ENCODE results near the gene SPAM1.
"Not testable (repeated sequence)": the region's sequence is repeated elsewhere in the genome, so short reads cannot be mapped to it uniquely, and the experiment has no call there.

Gene SPAM1

GRCh38 chr7:123924941-123925340 is at the start of gene SPAM1:
Gene SPAM1, plus strand, starts transcription at chr7:123925241. Its CDS starts 28,330 bp downstream, at chr7:123953571.
- no peak for DNase-seq (ENCODE audit: low read depth in 2 of 2)

GRCh38 chr7:123876557-123877256 is 48.3 kb upstream of the SPAM1 start:
- no peak for DNase-seq (ENCODE audit: low read depth in 2 of 2)

- no peak for DNase-seq (ENCODE audit: low read depth in 2 of 2)
Observed at GRCh38 chr7:123879628-123880027, 45.4 kb upstream of the SPAM1 start.

GRCh38 chr7:123881300-123881699 is 43.7 kb upstream of the SPAM1 start:
- no peak for DNase-seq (ENCODE audit: low read depth in 2 of 2)

- no peak for DNase-seq (ENCODE audit: low read depth in 2 of 2)
Observed at GRCh38 chr7:123883154-123883553, 41.9 kb upstream of the SPAM1 start.

- DNase-seq (ENCODE audit: low read depth in 2 of 2), result no peak
Observed at GRCh38 chr7:123888192-123888591, 36.8 kb upstream of the SPAM1 start.

GRCh38 chr7:123894753-123895152 is 30.3 kb upstream of the SPAM1 start:
- DNase-seq (ENCODE audit: low read depth in 2 of 2), result not testable (repeated sequence)

GRCh38 chr7:123901101-123901500 is 23.9 kb upstream of the SPAM1 start:
- no peak for DNase-seq (ENCODE audit: low read depth in 2 of 2)

GRCh38 chr7:123905714-123906113 is 19.3 kb upstream of the SPAM1 start:
- DNase-seq (ENCODE audit: low read depth in 2 of 2), result no peak

- DNase-seq (ENCODE audit: low read depth in 2 of 2), result no peak
Observed at GRCh38 chr7:123916240-123916724, 8.8 kb upstream of the SPAM1 start.

GRCh38 chr7:123917878-123918277 is 7.2 kb upstream of the SPAM1 start:
- no peak for DNase-seq (ENCODE audit: low read depth in 2 of 2)

GRCh38 chr7:123918309-123918708 is 6.7 kb upstream of the SPAM1 start:
- no peak for DNase-seq (ENCODE audit: low read depth in 2 of 2)

GRCh38 chr7:123923599-123923998 is 1.4 kb upstream of the SPAM1 start:
- DNase-seq (ENCODE audit: low read depth in 2 of 2), result no peak

- DNase-seq (ENCODE audit: low read depth in 2 of 2), result no peak
Observed at GRCh38 chr7:123929107-123929506, 4.1 kb downstream of the SPAM1 start.

- no peak for DNase-seq (ENCODE audit: low read depth in 2 of 2)
Observed at GRCh38 chr7:123929655-123930054, 4.6 kb downstream of the SPAM1 start.

GRCh38 chr7:123935436-123936381 is 10.7 kb downstream of the SPAM1 start:
- no peak for DNase-seq (ENCODE audit: low read depth in 2 of 2)

- DNase-seq (ENCODE audit: low read depth in 2 of 2), result no peak
Observed at GRCh38 chr7:123936388-123936787, 11.3 kb downstream of the SPAM1 start.

- DNase-seq (ENCODE audit: low read depth in 2 of 2), result no peak
Observed at GRCh38 chr7:123939784-123940183, 14.7 kb downstream of the SPAM1 start.

- DNase-seq (ENCODE audit: low read depth in 2 of 2), result no peak
Observed at GRCh38 chr7:123941391-123942180, 16.5 kb downstream of the SPAM1 start.

- DNase-seq (ENCODE audit: low read depth in 2 of 2), result no peak
Observed at GRCh38 chr7:123944395-123944794, 19.4 kb downstream of the SPAM1 start.

GRCh38 chr7:123945938-123946337 is 20.9 kb downstream of the SPAM1 start:
- no peak for DNase-seq (ENCODE audit: low read depth in 2 of 2)

- DNase-seq (ENCODE audit: low read depth in 2 of 2), result no peak
Observed at GRCh38 chr7:123948136-123948535, 23.1 kb downstream of the SPAM1 start.
